SK-N-SH treated with all-trans-retinoic acid at 6 μM for 48 hours (cell line): ENCODE data around the gene CALCOCO1.

Experiments used
- ATAC-seq: fragments of 200-7000 bp; cut with Tn5 transposase; 3 replicates; pipeline ENCODE4 v1.9.1; 2020; ENCODE audit warnings: mild to moderate bottlenecking, moderate library complexity
- ARNTL ChIP-seq: fragments of 450-650 bp; formaldehyde crosslinking; IDR thresholded peaks from 2 replicates; pipeline ENCODE4 v1.5.0; 2020; ENCODE audit warnings: low read depth, mild to moderate bottlenecking, moderate library complexity, borderline replicate concordance
- BACH2 ChIP-seq: fragments of 250-450 bp; sonication (Bioruptor Pico); IDR thresholded peaks from 2 replicates; pipeline ENCODE4 v1.9.0; 2021; ENCODE audit warnings: mild to moderate bottlenecking, borderline replicate concordance
- CSRNP3 ChIP-seq: fragments of 250-450 bp; sonication (Bioruptor Pico); IDR thresholded peaks from 2 replicates; pipeline ENCODE4 v1.5.1; 2021; ENCODE audit warnings: mild to moderate bottlenecking, moderate library complexity
- ESRRG ChIP-seq: fragments of 250-450 bp; sonication (Bioruptor Pico); IDR thresholded peaks from 2 replicates; pipeline ENCODE4 v1.6.1; 2021; ENCODE audit warnings: mild to moderate bottlenecking
- GLIS3 ChIP-seq: fragments of 250-450 bp; sonication (Bioruptor Pico); IDR thresholded peaks from 2 replicates; pipeline ENCODE4 v1.5.0; 2020; ENCODE audit warnings: mild to moderate bottlenecking, moderate library complexity
- ISL1 ChIP-seq: fragments of 250-450 bp; sonication (Bioruptor Pico); IDR thresholded peaks from 2 replicates; pipeline ENCODE4 v2.1.2; 2022; ENCODE audit warnings: mild to moderate bottlenecking, moderate library complexity
- OSR1 ChIP-seq: fragments of 250-450 bp; sonication (Bioruptor Pico); IDR thresholded peaks from 2 replicates; pipeline ENCODE4 v1.8.0; 2022; ENCODE audit warnings: moderate library complexity, mild to moderate bottlenecking, inconsistent platforms
- PPARA ChIP-seq: fragments of 250-450 bp; sonication (Bioruptor Pico); IDR thresholded peaks from 2 replicates; pipeline ENCODE4 v1.5.0; 2020; ENCODE audit warnings: mild to moderate bottlenecking, borderline replicate concordance
- RARB ChIP-seq: fragments of 250-450 bp; sonication (Bioruptor Pico); IDR thresholded peaks from 2 replicates; pipeline ENCODE4 v1.8.0; 2021; ENCODE audit warnings: mild to moderate bottlenecking, moderate library complexity
- SNAI2 ChIP-seq: fragments of 250-450 bp; sonication (Bioruptor Pico); IDR thresholded peaks from 2 replicates; pipeline ENCODE4 v1.5.0; 2020; ENCODE audit warnings: mild to moderate bottlenecking, moderate library complexity
- TCF4 ChIP-seq: fragments of 250-450 bp; sonication (Bioruptor Pico); IDR thresholded peaks from 2 replicates; pipeline ENCODE4 v1.8.0; 2021; ENCODE audit warnings: mild to moderate bottlenecking, moderate library complexity, borderline replicate concordance
- TOX ChIP-seq: fragments of 250-450 bp; sonication (Bioruptor Pico); IDR thresholded peaks from 2 replicates; pipeline ENCODE4 v1.8.0; 2021; ENCODE audit warnings: mild to moderate bottlenecking, moderate library complexity, borderline replicate concordance
- TSHZ2 ChIP-seq: fragments of 250-450 bp; sonication (Bioruptor Pico); IDR thresholded peaks from 2 replicates; pipeline ENCODE4 v1.5.0; 2020; ENCODE audit warnings: mild to moderate bottlenecking, moderate library complexity
- ZC3H10 ChIP-seq: fragments of 250-450 bp; sonication (Bioruptor Pico); IDR thresholded peaks from 2 replicates; pipeline ENCODE4 v1.5.1; 2021; ENCODE audit warnings: mild to moderate bottlenecking, moderate library complexity
- ZFP3 ChIP-seq: fragments of 250-450 bp; sonication (Bioruptor Pico); IDR thresholded peaks from 2 replicates; pipeline ENCODE4 v1.5.0; 2020; ENCODE audit warnings: mild to moderate bottlenecking, moderate library complexity
- ZFP30 ChIP-seq: fragments of 450-650 bp; formaldehyde crosslinking; IDR thresholded peaks from 2 replicates; pipeline ENCODE4 v1.5.0; 2022; ENCODE audit warnings: mild to moderate bottlenecking, moderate library complexity
- ZNF565 ChIP-seq: fragments of 450-650 bp; formaldehyde crosslinking; conservative IDR thresholded peaks from 2 replicates; pipeline ENCODE4 v1.5.0; 2020; ENCODE audit warnings: low read depth, mild to moderate bottlenecking, moderate library complexity
- ZNF70 ChIP-seq: fragments of 450-650 bp; formaldehyde crosslinking; IDR thresholded peaks from 2 replicates; pipeline ENCODE4 v1.5.0; 2020; ENCODE audit warnings: mild to moderate bottlenecking, moderate library complexity
- ZNF8 ChIP-seq: fragments of 450-650 bp; formaldehyde crosslinking; IDR thresholded peaks from 2 replicates; pipeline ENCODE4 v1.5.0; 2020; ENCODE audit warnings: mild to moderate bottlenecking, moderate library complexity
- TF ChIP-seq, protein P1 (sequence below): fragments of 250-450 bp; sonication (Bioruptor Pico); IDR thresholded peaks from 2 replicates; pipeline ENCODE4 v1.5.1; 2020; ENCODE audit warnings: low read depth, mild to moderate bottlenecking, moderate library complexity
- TF ChIP-seq, protein P2 (sequence below): fragments of 250-450 bp; sonication (Bioruptor Pico); IDR thresholded peaks from 2 replicates; pipeline ENCODE4 v1.8.0; 2021; ENCODE audit warnings: low read depth, mild to moderate bottlenecking, moderate library complexity, borderline replicate concordance

CALCOCO1 gene

DNA sequence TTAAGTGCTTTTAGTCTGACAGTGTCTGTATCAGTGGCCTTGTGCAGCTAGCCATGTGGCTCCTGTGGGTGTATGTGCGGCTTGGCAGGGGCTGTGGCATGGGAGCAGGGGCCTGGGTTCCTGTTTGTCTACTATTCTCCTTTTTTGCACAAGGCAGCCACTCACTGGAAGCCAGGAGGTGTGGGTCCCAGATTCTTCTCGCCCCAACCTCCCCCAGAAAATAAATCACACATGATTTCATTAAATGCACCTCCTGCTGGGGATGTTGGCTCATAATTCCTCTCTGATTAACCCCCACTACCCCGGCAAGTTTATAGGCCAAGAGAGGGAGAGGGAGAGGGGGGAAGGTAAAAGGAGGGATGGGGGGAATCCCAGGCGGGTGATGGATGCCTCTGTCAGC is 17.6 kb downstream of the CALCOCO1 start:
- TF ChIP-seq ZNF8 (CRISPR knock-in tag) (no peak), TSHZ2 (CRISPR knock-in tag) (no peak), ZNF565 (CRISPR knock-in tag) (no peak), ZFP30 (no peak), ARNTL (CRISPR knock-in tag) (no peak), PPARA (CRISPR knock-in tag) (no peak), OSR1 (CRISPR knock-in tag) (no peak), GLIS3 (no peak), CSRNP3 (CRISPR knock-in tag) (no peak), ZFP3 (CRISPR knock-in tag) (no peak), TCF4 (CRISPR knock-in tag) (no peak), ZNF70 (CRISPR knock-in tag) (no peak), TOX (no peak)
- TF ChIP-seq, protein P1, sequence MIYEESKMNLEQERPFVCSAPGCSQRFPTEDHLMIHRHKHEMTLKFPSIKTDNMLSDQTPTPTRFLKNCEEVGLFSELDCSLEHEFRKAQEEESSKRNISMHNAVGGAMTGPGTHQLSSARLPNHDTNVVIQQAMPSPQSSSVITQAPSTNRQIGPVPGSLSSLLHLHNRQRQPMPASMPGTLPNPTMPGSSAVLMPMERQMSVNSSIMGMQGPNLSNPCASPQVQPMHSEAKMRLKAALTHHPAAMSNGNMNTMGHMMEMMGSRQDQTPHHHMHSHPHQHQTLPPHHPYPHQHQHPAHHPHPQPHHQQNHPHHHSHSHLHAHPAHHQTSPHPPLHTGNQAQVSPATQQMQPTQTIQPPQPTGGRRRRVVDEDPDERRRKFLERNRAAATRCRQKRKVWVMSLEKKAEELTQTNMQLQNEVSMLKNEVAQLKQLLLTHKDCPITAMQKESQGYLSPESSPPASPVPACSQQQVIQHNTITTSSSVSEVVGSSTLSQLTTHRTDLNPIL (CRISPR knock-in tag): no peak
- no peak for ATAC-seq

DNA sequence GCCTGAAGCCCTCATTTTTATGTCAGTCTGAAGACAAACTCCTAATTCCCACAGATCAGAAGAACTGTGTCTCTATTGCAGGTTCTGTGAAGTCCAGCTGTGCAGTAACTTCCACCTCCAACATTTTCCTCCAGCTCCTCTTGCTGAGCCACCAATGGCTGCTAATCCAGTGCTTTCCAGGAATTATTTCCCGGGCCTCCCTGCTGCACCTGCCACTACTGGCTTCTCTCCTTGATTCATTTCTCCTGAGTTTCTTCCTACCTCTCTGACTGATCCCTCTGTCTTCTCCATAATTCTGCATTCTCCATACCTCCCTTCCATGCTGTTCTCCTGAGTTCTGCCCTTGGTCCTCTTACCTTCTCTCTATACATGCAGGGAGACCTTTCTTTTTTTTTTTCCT is 21.2 kb downstream of the CALCOCO1 start:
- no peak for TF ChIP-seq ZNF70 (CRISPR knock-in tag)
- no peak for TF ChIP-seq RARB (CRISPR knock-in tag)
- no peak for TF ChIP-seq PPARA (CRISPR knock-in tag)
- no peak for TF ChIP-seq BACH2 (CRISPR knock-in tag)
- TF ChIP-seq ZFP30: no peak
- no peak for TF ChIP-seq SNAI2 (CRISPR knock-in tag)
- no peak for TF ChIP-seq TCF4 (CRISPR knock-in tag)
- TF ChIP-seq TSHZ2 (CRISPR knock-in tag): no peak
- TF ChIP-seq ESRRG (CRISPR knock-in tag): no peak
- no peak for TF ChIP-seq ZFP3 (CRISPR knock-in tag)
- TF ChIP-seq, protein P2, sequence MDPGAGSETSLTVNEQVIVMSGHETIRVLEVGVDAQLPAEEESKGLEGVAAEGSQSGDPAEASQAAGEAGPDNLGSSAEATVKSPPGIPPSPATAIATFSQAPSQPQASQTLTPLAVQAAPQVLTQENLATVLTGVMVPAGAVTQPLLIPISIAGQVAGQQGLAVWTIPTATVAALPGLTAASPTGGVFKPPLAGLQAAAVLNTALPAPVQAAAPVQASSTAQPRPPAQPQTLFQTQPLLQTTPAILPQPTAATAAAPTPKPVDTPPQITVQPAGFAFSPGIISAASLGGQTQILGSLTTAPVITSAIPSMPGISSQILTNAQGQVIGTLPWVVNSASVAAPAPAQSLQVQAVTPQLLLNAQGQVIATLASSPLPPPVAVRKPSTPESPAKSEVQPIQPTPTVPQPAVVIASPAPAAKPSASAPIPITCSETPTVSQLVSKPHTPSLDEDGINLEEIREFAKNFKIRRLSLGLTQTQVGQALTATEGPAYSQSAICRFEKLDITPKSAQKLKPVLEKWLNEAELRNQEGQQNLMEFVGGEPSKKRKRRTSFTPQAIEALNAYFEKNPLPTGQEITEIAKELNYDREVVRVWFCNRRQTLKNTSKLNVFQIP (CRISPR knock-in tag): no peak
- TF ChIP-seq ZC3H10: no peak
- ATAC-seq: no peak

DNA sequence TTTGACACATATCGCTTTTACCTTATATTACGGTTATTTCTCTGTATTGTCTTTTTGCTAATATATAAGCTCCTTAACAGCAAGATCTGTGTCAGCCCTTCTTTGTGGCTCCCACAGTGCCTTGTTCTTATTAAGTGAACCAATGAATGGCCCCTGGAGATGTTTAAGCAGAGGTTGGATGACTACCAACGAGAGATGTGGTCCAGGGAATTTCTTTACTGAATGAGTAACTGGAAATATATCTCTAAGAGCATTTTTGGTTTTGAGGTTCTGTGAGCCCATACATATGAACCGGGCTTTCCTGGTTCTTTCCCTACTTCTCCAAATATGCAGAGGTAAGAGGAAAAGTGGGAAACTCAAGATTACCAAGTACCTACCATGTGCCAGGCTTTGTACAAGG is 23.5 kb downstream of the CALCOCO1 start:
- ATAC-seq: no peak

More for the DNA sequence above, 23.5 kb downstream of the CALCOCO1 start:
- TF ChIP-seq ZNF8 (CRISPR knock-in tag) (no peak), ESRRG (CRISPR knock-in tag) (no peak), ISL1 (CRISPR knock-in tag) (no peak), RARB (CRISPR knock-in tag) (no peak), CSRNP3 (CRISPR knock-in tag) (no peak), OSR1 (CRISPR knock-in tag) (no peak), GLIS3 (no peak), ZNF565 (CRISPR knock-in tag) (no peak), BACH2 (CRISPR knock-in tag) (no peak), TCF4 (CRISPR knock-in tag) (no peak)
- TF ChIP-seq, all 23 proteins: peak for 0
